ENCODE results near the gene GIGYF2.

GIGYF2 gene

GRCh38 chr2:232885264-232885961 is 188.3 kb downstream of the GIGYF2 start:
- TF ChIP-seq GABPA (IDR thresholded peaks at IDR 0.05; ENCODE audit: low read depth) (no peak), CTCF (IDR thresholded peaks at IDR 0.05; ENCODE audit: insufficient read depth, low read length) (no peak), SPI1 (IDR thresholded peaks at IDR 0.05; ENCODE audit: borderline replicate concordance, low read depth) (no peak), POLR2AphosphoS5 (IDR thresholded peaks at IDR 0.05; ENCODE audit: low read depth) (no peak), REST (IDR thresholded peaks at IDR 0.05; ENCODE audit: insufficient replicate concordance, low read depth) (no peak)
- no peak overlapping the region for H3K27ac ChIP-seq (replicated peaks)

GRCh38 chr2:232886176-232886575 is 189.0 kb downstream of the GIGYF2 start:
- TF ChIP-seq GABPA (IDR thresholded peaks at IDR 0.05; ENCODE audit: low read depth) (no peak), CTCF (IDR thresholded peaks at IDR 0.05; ENCODE audit: insufficient read depth, low read length) (no peak), POLR2AphosphoS5 (IDR thresholded peaks at IDR 0.05; ENCODE audit: low read depth) (no peak), SPI1 (IDR thresholded peaks at IDR 0.05; ENCODE audit: borderline replicate concordance, low read depth) (no peak), REST (IDR thresholded peaks at IDR 0.05; ENCODE audit: insufficient replicate concordance, low read depth) (no peak)
- no peak for DNase-seq (ENCODE audit: low read depth in 1 of 2, low spot score in 1 of 2)
- Histone ChIP-seq H3K27me3 (ENCODE audit: insufficient read depth, poor library complexity, severe bottlenecking) (no peaks in the 10 kb centered on the region), H3K27ac (replicated peaks) (no peak overlapping the region), H3K4me3 (replicated peaks; ENCODE audit: insufficient read depth, low read length) (no peak overlapping the region)

More at GRCh38 chr2:232885264-232885961, 188.3 kb downstream of the GIGYF2 start:
- no peak for DNase-seq (ENCODE audit: low read depth in 1 of 2, low spot score in 1 of 2)
- Histone ChIP-seq H3K4me3 (replicated peaks; ENCODE audit: insufficient read depth, low read length) (no peak overlapping the region), H3K27me3 (ENCODE audit: insufficient read depth, poor library complexity, severe bottlenecking) (no peaks in the 10 kb centered on the region)

GRCh38 chr2:232886632-232887031 is 189.5 kb downstream of the GIGYF2 start:
- Histone ChIP-seq H3K27me3 (ENCODE audit: insufficient read depth, poor library complexity, severe bottlenecking) (no peaks in the 10 kb centered on the region), H3K4me3 (replicated peaks; ENCODE audit: insufficient read depth, low read length) (no peak overlapping the region), H3K27ac (replicated peaks) (no peak overlapping the region)
- DNase-seq (ENCODE audit: low read depth in 1 of 2, low spot score in 1 of 2), result no peak
- TF ChIP-seq POLR2AphosphoS5 (IDR thresholded peaks at IDR 0.05; ENCODE audit: low read depth) (no peak), GABPA (IDR thresholded peaks at IDR 0.05; ENCODE audit: low read depth) (no peak), CTCF (IDR thresholded peaks at IDR 0.05; ENCODE audit: insufficient read depth, low read length) (no peak), REST (IDR thresholded peaks at IDR 0.05; ENCODE audit: insufficient replicate concordance, low read depth) (no peak), SPI1 (IDR thresholded peaks at IDR 0.05; ENCODE audit: borderline replicate concordance, low read depth) (no peak)
